ENCODE measurements around the gene FAM227B.
"Not testable (repeated sequence)": the region's sequence is repeated elsewhere in the genome, so short reads cannot be mapped to it uniquely, and the experiment has no call there.

FAM227B gene

DNA sequence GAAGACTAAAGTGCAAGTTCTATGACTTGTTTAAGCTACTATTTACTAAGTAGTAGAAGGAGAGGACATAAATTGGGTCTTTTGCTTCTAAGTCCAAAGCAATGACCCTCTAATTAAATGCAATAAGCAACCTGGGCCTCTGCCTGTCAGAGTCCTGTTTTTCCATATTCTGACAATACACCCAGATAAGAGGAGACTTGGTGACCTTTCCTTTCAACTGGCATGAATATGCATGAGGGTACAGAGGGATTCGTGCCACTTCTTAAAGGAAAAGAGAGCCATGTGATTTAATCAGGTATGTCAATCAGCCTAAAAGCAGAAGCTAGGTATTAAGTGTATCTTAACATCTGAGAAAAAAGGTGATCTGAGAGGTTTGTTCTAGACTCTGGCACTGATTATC lies 248.3 kb downstream of the FAM227B start:
- DNase-seq (ENCODE audit: low spot score), result no peak

DNA sequence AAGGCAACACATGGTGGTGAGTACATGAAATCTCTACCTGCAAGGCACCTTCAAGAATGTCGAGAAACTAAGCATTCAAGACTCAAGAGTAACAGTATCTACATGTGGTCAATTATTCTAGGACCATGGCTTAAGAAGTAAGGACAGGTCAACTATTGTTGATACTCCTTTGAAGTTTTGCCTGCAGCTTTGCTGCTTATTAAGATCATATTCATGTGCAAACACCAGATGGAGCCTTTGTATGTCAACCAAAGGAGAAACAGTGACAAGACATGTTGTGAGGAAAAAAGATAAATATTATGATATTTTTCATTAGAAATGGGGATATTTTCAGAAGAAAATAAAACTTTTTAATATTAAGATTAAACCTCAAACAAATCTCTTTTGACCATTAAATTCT lies 249.8 kb downstream of the FAM227B start:
- peak; percentile 16 for DNase-seq (ENCODE audit: low spot score)

DNA sequence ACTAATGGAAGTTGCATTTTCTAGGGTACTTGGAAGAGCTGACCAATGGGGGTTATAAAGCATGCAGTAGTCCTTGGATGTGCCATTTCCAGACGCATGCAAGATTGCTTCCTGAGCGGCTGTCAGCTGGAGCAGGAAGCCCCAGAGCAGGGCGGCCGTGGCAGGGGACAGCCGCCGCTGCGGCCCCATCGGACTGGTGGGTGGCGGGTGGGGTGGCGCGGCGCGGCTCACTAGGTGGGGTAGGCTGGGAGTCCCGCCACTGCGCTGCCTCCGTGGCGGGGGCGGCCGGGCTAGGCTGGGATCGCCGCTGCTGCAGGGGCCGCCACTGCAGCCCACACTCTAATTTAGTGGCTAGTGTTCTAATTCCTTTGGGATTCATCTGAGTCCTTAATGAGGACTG lies 254.1 kb downstream of the FAM227B start:
- DNase-seq (ENCODE audit: low spot score), result no peak

DNA sequence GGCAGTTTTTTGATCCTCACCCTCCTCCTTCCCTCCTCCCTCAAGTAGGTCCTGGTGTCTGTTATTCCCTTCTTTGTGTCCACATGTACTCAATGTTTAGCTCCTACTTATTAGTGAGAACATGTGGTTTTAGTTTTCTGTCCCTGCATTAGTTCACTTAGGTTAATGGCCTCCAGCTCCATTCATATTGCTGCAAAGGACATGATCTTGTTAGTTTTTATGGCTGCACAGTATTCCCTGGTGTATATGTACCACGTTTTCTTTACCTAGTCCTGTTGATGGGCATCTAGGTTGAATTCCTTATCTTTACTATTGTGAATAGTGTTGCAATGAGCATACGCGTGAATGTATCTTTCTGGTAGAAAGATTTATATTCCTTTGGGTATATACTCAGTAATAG lies 259.2 kb downstream of the FAM227B start:
- DNase-seq (ENCODE audit: low spot score), result no peak

DNA sequence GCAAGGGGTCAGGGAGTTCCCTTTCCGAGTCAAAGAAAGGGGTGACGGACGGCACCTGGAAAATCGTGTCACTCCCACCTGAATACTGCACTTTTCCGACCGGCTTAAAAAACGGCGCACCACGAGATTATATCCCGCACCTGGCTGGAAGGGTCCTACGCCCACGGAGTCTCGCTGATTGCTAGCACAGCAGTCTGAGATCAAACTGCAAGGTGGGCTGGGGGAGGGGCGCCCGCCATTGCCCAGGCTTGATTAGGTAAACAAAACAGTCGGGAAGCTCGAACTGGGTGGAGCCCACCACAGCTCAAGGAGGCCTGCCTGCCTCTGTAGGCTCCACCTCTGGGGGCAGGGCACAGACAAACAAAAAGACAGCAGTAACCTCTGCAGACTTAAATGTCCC lies 266.2 kb downstream of the FAM227B start:
- not testable (repeated sequence) for DNase-seq (ENCODE audit: low spot score)

DNA sequence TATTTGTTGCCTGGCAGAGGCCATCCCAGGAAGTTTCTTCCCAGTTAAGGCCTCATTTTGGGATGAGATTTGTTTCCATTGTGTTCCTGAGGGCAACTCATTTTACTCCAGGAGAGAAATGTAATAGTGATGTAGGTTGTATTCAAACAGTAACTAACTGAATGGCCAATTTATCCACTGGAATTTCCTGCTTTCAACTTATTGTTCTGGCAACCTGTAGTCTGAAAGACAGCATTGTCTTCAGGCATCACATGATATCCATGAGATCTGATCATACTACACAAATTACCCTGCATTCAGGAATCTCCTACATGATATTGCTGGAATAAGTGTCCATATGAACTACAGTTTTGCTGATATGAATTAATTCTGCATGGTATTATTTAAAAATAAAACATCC lies 277.1 kb downstream of the FAM227B start:
- DNase-seq (ENCODE audit: low spot score), result no peak

DNA sequence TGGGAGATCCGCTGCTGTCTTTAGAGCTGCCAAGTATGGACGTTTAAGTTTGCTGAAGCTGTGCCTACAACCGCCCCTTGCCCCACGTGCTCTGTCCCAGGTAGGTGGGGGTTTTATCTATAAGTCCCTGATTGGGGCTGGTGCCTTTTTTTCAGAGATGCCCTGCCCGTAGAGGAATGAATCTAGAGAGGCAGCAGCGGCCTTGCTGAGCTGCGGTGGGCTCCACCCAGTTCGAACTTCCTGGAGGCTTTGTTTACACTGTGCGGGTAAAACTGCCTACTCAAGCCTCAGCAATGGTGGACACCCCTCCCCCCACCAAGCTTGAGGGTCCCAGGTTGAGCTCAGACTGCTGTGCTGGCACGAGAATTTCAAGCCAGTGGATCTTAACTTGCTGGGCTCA lies 281.0 kb downstream of the FAM227B start:
- DNase-seq (ENCODE audit: low spot score), result no peak

DNA sequence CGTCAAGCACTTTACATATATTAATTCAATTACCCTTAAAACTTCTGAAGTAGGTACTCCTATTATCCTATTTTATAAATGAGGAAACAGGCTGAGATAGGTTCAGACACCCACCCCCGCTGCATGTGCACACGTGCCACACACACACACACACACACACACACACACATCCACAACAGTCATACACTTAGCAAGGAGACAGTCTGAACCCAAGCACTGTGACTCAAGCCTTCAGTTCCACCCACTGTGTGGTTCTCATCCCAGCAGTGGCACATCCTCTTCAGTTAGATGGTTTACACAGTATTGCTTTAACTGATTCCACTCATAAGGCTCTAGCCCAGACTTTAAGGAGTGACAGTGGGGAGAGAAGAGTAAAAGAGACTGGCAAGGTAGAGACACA lies 288.7 kb downstream of the FAM227B start:
- DNase-seq (ENCODE audit: low spot score), result no peak

DNA sequence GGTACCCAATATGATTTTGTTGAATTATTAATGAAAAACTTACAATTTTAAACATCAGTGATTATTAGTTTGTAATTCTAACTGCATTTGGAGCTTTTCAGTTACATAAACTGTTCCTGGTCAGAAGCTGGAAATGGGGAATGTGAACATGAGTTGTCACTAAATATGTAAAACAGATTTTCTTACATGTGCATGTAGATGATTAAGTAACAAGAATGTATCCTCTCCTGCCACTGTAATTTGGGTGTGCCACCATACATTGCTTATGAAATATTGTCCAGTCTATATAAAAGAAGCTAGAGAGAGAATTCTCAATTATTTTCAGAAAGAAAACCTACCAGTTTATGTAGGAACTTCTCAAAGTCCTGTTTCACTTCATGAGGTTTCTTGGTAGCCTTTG lies 289.2 kb downstream of the FAM227B start:
- DNase-seq (ENCODE audit: low spot score), result no peak

DNA sequence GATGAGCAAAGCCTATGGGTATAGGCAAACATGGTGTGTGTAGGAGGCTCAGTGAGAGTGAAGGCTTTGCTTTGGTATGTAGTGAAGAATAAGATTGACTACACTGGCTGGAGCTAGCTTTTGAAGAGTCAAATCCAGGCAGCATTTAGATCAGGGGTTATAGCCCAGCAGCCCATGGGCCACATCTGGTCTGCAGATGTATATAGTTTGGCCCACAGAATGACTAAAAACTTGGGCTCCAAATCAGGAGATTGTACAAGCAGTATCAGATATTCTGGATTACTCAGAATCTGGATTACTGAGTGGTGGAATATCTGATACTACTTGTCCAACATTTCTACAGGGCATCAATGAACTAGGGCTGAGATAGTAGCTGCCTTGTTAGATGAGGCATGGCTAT lies 290.5 kb downstream of the FAM227B start:
- DNase-seq (ENCODE audit: low spot score), result no peak

DNA sequence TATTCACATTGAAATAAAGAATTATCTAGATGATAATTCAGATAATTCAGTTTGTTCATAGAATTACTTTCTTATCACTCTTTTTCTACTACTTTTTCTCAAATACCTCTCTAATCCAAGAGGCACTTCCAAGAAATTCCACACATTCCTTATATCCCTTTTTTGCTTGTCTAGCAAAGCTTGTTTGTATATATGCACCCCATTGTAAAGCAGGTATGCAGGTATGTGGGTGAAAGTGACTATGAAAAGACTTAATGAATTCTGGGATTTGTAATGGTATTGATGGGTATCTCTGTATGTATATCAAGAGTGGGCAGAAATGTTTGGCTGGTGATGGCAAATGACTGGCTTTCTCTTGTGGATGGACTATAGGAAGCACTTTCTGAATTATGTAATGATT lies 291.7 kb downstream of the FAM227B start:
- DNase-seq (ENCODE audit: low spot score), result no peak

DNA sequence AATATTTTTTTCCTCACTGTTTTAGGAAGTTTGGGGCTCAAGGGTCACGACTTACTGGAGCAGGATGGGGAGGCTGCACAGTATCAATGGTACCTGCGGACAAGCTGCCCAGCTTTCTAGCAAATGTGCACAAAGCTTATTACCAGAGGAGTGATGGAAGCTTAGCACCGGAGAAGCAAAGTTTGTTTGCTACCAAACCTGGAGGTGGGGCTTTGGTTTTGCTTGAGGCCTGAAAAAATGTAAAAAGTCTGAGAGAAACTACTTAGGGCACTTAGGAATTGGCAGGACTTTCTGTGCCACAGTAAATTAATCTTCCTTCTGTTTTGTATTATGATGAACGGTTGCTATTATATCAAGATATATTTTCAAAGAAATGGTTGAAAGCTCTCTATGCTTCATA lies 292.7 kb downstream of the FAM227B start:
- DNase-seq (ENCODE audit: low spot score), result no peak

DNA sequence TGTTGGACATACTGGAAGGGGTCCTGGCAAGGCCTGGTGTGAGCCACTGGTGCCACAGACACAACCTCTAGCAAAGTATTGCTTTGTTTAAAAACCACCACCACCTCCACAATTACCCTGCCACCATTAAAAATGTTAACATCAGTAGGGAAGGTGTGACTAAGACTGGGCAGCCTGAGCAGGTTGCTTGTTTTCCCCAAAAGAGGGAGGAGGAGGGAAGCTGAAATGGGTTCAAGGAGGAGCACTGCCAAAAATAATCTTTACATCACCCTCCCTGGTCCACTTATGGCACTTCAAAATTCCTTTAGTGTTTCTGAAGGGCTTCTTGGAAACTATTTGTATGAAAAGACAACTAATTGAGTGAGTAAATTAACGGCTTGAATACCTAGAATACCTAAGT lies 297.4 kb downstream of the FAM227B start:
- DNase-seq (ENCODE audit: low spot score), result no peak

DNA sequence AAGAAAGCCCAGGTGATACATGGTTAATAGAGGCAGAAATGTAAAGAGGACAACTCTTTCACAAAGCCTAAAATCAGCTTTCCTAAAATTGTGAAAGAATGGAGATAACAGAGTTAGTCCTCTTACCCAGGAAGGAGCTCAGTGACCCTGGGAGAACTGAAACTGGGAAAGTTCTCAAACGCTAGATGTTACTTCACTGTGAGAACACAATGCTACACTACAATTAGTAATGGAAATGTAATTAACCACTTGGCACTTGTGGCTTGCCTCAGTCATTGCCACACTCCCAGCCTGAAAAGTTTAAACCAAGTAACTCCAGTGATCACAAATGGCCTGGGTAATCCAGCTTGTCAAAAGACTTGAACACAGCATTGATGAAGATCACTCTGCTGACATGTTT lies 300.3 kb downstream of the FAM227B start:
- DNase-seq (ENCODE audit: low spot score), result no peak

DNA sequence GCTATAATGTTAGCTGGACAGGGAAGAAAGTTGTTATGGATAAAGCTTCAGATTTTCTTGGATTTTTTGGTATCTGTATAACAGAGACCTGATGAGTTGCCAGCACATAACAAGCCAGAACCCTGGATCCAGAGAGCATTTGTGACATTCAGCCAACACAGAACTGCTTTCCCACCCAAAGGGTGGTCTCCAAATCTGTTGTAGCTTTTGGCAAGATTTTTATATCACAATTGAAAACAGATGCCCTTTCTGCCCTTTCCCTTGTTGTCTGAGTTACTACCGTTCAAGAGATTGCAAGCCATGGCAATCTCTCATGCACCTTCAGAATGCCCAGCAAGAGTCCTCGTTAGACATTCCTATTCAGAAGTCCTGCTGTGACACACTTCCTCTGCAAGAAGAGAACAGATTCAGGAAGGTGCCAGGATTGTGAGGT lies 305.2 kb downstream of the FAM227B start:
- DNase-seq (ENCODE audit: low spot score), result no peak

DNA sequence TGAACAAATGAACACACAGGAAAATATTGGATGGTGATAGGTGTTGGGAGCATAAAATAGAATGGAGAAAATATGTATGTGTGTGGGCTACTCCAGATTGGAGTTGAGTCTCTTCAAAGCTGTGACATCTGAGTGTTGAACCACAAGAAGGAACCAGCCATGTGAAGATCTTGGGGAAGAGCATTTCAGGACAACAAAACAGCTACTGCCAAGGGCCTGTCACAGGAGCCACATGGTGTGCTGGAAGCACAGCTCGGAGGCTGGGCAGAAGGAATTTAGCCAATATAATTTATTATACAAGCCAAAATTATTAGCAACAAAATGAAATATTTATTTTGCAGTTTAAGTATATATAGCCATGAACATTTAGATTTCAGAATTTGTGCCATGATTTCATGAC lies 305.9 kb downstream of the FAM227B start:
- DNase-seq (ENCODE audit: low spot score), result no peak

DNA sequence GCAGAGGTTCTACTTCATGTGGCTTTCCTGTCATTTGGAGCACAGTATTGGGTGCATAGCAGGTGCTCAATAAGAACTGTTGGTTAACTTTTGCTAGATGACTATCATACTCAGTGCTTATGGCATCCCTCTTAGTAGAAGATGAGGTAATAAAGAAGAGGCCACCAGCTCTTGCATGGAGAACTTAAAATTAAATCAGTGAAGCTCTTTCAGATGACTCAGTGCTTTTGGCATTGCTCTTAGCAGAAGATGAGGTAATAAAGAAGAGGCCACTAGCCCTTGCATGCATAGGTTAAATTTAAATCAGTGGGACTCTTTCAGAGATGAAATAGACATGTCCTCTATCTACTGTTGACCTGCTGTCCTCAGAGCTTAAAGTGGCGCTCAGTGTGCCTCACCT lies 307.0 kb downstream of the FAM227B start:
- DNase-seq (ENCODE audit: low spot score), result no peak

DNA sequence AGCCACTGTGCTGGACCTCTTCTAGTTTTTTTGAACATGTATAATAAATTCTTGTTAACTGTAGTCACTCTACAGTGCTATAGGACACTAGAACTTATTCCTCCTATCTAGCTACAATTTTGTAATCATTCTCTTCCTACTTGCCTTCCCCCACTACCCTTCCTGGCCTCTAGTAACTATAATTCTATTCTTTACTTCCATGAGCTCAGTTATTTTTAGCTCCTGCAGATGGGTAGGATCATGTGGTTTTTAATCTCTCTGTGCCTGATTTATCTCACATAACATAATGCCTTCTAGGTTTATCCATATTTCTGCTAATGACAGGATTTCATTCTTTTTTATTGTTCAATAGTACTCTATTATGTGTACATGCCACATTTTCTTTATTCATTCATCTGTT lies 310.7 kb downstream of the FAM227B start:
- no peak for DNase-seq (ENCODE audit: low spot score)

DNA sequence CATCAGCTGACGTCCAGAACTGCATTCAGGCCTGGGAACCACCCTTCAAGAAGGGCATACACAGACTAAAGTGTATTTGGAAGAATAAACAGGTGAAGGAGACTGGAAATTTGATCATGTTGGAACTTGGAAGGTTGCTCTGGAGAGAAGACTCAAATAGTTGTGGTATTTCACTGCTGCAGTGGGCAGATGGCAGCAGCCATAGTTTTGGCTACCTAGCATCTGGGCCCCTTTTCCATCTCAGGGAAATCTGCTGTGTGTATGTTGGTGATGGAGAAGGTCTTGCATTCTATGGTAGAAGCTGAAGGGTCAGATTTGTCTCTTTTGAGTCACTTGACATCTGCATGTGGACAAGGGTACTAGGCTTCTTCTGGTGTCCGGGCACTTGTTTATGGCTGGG lies 311.9 kb downstream of the FAM227B start:
- DNase-seq (ENCODE audit: low spot score), result no peak

DNA sequence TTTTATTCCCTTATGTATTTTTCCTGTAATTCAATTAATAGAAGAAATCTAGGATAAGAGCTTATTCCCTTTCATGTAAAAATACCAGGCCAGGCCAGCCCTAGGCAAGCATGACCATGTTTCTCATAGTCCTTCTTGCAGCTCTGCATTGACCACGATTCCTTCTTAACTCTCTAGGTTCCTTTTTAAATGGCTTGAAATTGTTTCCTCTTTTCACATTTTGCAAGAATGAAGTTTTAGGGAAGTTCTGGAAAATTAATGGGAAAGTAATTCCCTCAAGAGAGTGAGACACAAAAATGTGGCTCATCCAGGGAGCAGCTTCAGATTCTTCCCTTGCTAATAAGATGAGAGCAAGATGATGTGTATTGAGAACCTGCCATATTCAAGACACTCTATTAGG lies 314.1 kb downstream of the FAM227B start:
- DNase-seq (ENCODE audit: low spot score), result no peak

DNA sequence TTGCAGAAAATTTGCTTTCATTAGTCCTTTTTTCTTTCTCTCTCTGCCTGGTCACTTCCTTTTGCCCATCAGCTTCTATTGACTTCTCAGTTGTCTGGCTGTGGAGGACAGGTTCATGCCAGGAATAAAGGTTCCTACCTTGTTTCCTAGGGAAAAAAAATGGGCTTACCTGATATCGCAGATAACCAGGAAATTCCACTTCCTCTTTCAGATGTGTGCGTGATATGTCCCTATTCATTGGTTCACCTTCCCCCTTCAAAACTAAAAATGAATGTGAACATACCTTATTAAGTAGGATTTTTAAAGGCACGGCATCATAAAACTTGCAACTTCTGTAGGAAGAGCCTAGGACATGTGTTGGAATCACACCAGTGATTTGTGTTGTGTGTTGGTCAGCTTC lies 317.6 kb downstream of the FAM227B start:
- DNase-seq (ENCODE audit: low spot score), result no peak

DNA sequence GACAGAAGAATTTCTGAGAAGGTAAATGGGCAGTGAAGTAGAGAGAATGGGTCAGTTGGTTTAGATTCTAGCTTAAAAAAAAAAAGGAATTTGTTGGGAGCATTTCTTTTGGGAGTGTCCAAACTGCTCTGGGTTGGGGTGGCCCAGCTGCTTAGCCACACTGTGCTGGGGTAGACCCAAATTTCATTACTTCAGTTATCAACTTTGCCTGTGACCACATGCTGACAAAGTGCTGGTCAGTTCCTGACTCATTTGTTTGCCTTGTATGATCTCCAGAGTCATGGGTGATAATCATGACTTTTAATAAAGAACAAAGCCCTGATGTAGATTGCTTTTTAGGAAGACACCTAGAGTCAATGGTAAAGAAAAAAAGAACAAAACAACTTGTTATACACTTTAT lies 319.1 kb downstream of the FAM227B start:
- no peak for DNase-seq (ENCODE audit: low spot score)

DNA sequence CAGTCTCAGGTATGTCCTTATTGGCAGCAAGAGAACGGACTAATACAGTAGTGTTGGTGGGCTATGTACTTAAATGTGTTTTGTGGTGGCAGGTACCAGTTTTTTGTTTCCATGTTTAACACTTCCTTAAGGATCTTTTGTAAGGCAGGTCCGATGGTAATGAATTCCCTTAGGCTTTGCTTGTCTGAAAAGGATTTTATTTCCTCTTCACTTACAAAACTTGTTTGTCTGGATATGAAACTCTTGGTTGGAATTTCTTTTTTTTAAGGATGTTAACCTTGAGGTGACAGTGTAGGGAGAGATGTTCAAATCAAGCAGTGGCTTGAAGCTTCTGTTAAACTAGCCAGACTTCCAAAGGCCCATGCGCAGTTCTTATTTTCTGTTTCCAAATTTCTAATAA lies 319.8 kb downstream of the FAM227B start:
- no peak for DNase-seq (ENCODE audit: low spot score)

DNA sequence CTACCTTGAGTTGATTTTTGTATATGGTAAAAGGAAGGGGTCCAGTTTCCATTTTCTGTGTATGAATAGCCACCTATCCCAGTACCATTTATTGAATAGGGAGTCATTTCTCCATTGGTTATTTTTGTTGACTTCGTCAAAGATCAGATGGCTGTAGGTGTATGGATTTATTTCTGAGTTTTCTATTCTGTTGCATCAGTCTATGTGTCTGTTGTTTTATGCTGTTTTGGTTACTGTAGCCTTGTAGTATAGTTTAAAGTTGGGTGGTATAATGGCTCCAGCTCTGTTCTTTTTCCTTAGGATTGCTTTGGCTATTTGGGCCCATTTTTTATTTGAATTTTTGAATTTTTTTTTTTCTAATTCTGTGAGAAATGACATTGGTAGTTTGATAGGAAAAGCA lies 323.0 kb downstream of the FAM227B start:
- DNase-seq (ENCODE audit: low spot score), result no peak

DNA sequence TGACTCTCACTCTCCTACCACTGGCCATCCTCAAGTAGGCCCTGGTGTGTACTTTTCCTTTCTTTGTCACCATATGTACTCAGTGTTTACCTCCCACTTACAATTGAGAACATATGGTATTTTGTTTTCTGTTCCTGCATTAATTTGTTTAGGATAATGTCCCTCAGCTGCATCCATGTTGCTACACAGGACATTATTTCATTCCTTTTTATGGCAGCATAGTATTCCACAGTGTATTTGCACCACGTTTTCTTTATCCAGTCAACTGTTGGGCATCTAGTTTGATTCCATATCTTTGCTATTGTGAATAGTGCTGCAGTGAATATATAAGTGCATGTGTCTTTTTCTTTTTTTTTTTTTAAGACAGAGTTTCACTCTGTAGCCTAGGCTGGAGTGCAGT lies 324.4 kb downstream of the FAM227B start:
- no peak for DNase-seq (ENCODE audit: low spot score)
